Lower leg skin (tissue), 4 donors: ENCODE measurements around the gene PCED1B. TPM values are rescaled to one million over a fixed set of nuclear protein-coding genes. Genes with fewer than 3 reads are reported as not detected.

Experiments used
- DNase-seq, 2 donors: peaks; one replicate each; pipeline ENCODE4 v3.0.0-alpha.2; 2019; ENCODE audit warnings: low spot score in 2 of 2
- H3K4me3 ChIP-seq: fragments of 200-600 bp; sonication (generic); 2 replicates; pipeline ENCODE4 v1.5.1; 2017; ENCODE audit warnings: mild to moderate bottlenecking, low read depth; ENCODE audit not compliant: poor library complexity, severe bottlenecking
- CTCF ChIP-seq, 3 donors: fragments of 450-650 bp; IDR thresholded peaks; one replicate each; pipeline ENCODE4 v1.5.1; 2016; ENCODE audit warnings: antibody characterized with exemption in 3 of 3, mild to moderate bottlenecking in 3 of 3, moderate library complexity in 2 of 3
- POLR2A ChIP-seq, 2 donors: fragments of 450-650 bp; IDR thresholded peaks; one replicate each; pipeline ENCODE4 v1.6.1; 2016 to 2017; ENCODE audit warnings: antibody characterized with exemption in 2 of 2, mild to moderate bottlenecking in 1 of 2, moderate library complexity in 1 of 2
- WGBS, 2 donors: methylation state at CpG; one replicate each; pipeline ENCODE4 v1.1.5; 2018; 5-methylcytosine and 5-hydroxymethylcytosine counted together
- intact Hi-C: fragments of 100-400 bp; cut with DNase I; formaldehyde crosslinking; loops from one replicate; pipeline ENCODE4 v1.15.0; 2023; ENCODE audit warnings: low total_unique reads
- total RNA-seq, 4 donors: library from RNA; depleted of rRNA; stranded (reverse); fragments of >200 nt; gene quantifications; one replicate each; pipeline ENCODE4 v1.1.0, GENCODE V29; 2016

Gene PCED1B
- total RNA-seq, 4 donors from 2014 or later: 0.23 to 3.0 (median 0.73) TPM

- DNase-seq: no peak
- intact Hi-C loops: no loop called here
- WGBS, 2 donors: 92 to 98% methylated on average over 4 of the region's 4 CpGs
These were observed 149.4 kb downstream of the PCED1B start for GRCh38 chr12:47228802-47229201.

GRCh38 chr12:47231456-47231855 lies 152.0 kb downstream of the PCED1B start:
- no peak overlapping the region for H3K4me3 ChIP-seq
- 86 to 87% methylated on average over 7 of the region's 7 CpGs for WGBS, 2 donors
- intact Hi-C loops: no loop called here
- DNase-seq: no peak
- no peak for TF ChIP-seq POLR2A (IDR thresholded peaks at IDR 0.05)
- TF ChIP-seq CTCF (IDR thresholded peaks at IDR 0.05): no peak

More at GRCh38 chr12:47228802-47229201, 149.4 kb downstream of the PCED1B start:
- H3K4me3 ChIP-seq: no peak overlapping the region
- TF ChIP-seq CTCF (IDR thresholded peaks at IDR 0.05) (no peak), POLR2A (IDR thresholded peaks at IDR 0.05) (no peak)

GRCh38 chr12:47234576-47235141 lies 155.2 kb downstream of the PCED1B start:
- H3K4me3 ChIP-seq: no peak overlapping the region
- no peak for TF ChIP-seq CTCF (IDR thresholded peaks at IDR 0.05)
- no peak for TF ChIP-seq POLR2A (IDR thresholded peaks at IDR 0.05)
- 96 to 99% methylated on average over 14 of the region's 14 CpGs for WGBS, 2 donors
- intact Hi-C loops: no loop called here
- DNase-seq: no peak

- DNase-seq: no peak
These were observed 156.0 kb downstream of the PCED1B start for GRCh38 chr12:47235258-47236040.

GRCh38 chr12:47236109-47236714 lies 156.8 kb downstream of the PCED1B start:
- TF ChIP-seq POLR2A (IDR thresholded peaks at IDR 0.05) (no peak), CTCF (IDR thresholded peaks at IDR 0.05) (no peak)
- no peak for DNase-seq
- 80 to 85% methylated on average over 13 of the region's 13 CpGs for WGBS, 2 donors
- intact Hi-C loops: no loop called here
- no peak overlapping the region for H3K4me3 ChIP-seq

More at GRCh38 chr12:47235258-47236040, 156.0 kb downstream of the PCED1B start:
- TF ChIP-seq CTCF (IDR thresholded peaks at IDR 0.05): no peak
- TF ChIP-seq POLR2A (IDR thresholded peaks at IDR 0.05): no peak
- WGBS, 2 donors: 95 to 96% methylated on average over 47 to 48 of the region's 48 CpGs
- intact Hi-C loops: no loop called here
- no peak overlapping the region for H3K4me3 ChIP-seq
